SJSA1 (cell line): ENCODE data around the gene PBX3. TPM values are rescaled to one million over a fixed set of nuclear protein-coding genes. Genes with fewer than 3 reads are reported as not detected.

Source experiments
- DNase-seq, 2 experiments: peaks; one replicate each; pipeline ENCODE4 v3.0.0-alpha.2; 2015 to 2020; ENCODE audit warnings: low spot score in 2 of 2, low read depth in 1 of 2
- H3K27ac ChIP-seq: fragments of 250-450 bp; sonication (Bioruptor Pico); 2 replicates; pipeline ENCODE4 v1.5.1; 2020; ENCODE audit warnings: mild to moderate bottlenecking, moderate library complexity
- H3K27me3 ChIP-seq: fragments of 250-450 bp; sonication (Bioruptor Pico); replicated peaks from 2 replicates; pipeline ENCODE4 v1.5.1; 2020; ENCODE audit warnings: mild to moderate bottlenecking, moderate library complexity
- H3K36me3 ChIP-seq: fragments of 250-450 bp; sonication (Bioruptor Pico); 2 replicates; pipeline ENCODE4 v1.5.1; 2020; ENCODE audit warnings: mild to moderate bottlenecking
- H3K4me1 ChIP-seq: fragments of 250-450 bp; sonication (Bioruptor Pico); replicated peaks from 2 replicates; pipeline ENCODE4 v1.6.1; 2021; ENCODE audit warnings: mild to moderate bottlenecking
- H3K4me3 ChIP-seq: fragments of 250-450 bp; sonication (Bioruptor Pico); 2 replicates; pipeline ENCODE4 v1.5.1; 2020; ENCODE audit warnings: mild to moderate bottlenecking
- H3K9me3 ChIP-seq: fragments of 250-450 bp; sonication (Bioruptor Pico); replicated peaks from 2 replicates; pipeline ENCODE4 v1.5.1; 2020; ENCODE audit warnings: mild to moderate bottlenecking
- total RNA-seq: library from RNA; depleted of rRNA; stranded (reverse); fragments of >200 nt; shearing (Covaris generic); gene quantifications from 2 replicates; pipeline ENCODE4 v1.2.3, GENCODE V29; 2014

Gene PBX3
- total RNA-seq, 1 experiment from 2014 or later = 15.1 TPM

DNA sequence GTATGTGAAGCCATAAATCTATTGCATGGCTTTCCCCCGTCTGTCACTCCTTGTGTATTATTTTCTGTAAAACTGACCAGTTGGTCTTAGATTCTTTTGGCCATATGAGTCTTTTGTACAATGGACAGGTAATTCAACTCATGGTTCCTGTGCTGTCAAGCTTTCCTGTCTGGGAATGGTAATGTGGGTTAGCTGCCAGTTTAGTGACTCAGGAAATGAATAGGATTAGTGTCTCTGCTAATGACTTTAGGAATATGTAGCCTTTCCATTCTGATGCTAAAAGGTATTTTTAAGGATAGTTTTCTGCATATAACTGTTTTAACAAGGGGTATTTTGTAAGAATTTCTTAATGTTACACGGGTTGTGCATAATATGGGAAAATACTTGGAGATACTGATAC is 182.7 kb downstream of the PBX3 start:
- Histone ChIP-seq H3K4me1 (peaks cover 6% of the 10 kb centered on the region; the same call in 1 of the 2 replicates), H3K36me3 (no peaks in the 10 kb centered on the region), H3K9me3 (no peaks in the 10 kb centered on the region), H3K4me3 (no peak overlapping the region), H3K27me3 (no peaks in the 10 kb centered on the region), H3K27ac (no peak overlapping the region)
- no peak for DNase-seq

DNA sequence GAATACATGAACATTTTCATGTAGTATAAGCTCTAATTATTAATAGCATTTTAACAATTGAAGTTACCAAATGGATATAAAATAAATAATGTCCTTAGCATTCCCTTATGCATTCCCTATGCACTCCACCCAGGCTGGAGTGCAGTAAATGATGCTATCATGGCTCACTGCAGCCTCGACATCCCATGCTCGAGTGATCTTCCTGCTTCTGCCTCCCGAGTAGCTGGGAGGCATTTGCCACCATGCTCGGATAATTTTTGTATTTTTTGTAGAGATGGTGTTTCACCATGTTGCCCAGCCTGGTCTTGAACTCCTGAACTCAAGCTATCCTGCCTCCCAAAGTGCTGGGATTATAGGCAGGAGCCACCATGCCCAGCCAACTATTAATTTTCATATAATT is 184.0 kb downstream of the PBX3 start:
- H3K9me3 ChIP-seq = no peaks in the 10 kb centered on the region
- H3K27ac ChIP-seq = no peak overlapping the region
- no peak overlapping the region for H3K4me3 ChIP-seq
- peaks cover 6% of the 10 kb centered on the region; the same call in 1 of the 2 replicates for H3K4me1 ChIP-seq
- no peaks in the 10 kb centered on the region for H3K27me3 ChIP-seq
- no peak for DNase-seq
- no peaks in the 10 kb centered on the region for H3K36me3 ChIP-seq

DNA sequence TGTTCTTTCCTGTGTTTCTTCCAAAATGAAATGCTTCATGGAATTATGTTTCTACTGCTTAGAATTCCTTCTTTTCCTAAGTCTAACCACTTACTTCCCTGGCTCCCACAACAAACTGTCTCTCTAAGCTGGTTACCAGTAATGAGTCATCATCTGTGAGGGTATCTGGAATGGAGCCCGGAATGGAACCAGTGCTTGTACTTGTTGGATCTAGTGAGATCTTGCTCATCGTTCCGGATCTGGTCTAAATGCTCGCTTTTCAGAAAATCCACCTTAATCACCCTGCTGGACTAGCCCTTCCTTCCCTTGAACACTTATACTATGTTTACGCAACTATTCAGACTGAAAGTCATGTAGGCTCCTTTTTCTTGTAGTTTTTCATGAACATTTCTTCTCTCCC is 184.8 kb downstream of the PBX3 start:
- Histone ChIP-seq H3K9me3 (no peaks in the 10 kb centered on the region), H3K4me1 (peaks cover 6% of the 10 kb centered on the region; the same call in 1 of the 2 replicates), H3K27me3 (no peaks in the 10 kb centered on the region), H3K27ac (no peak overlapping the region), H3K36me3 (no peaks in the 10 kb centered on the region), H3K4me3 (no peak overlapping the region)
- peak; percentile 74 to 76 for DNase-seq

- Histone ChIP-seq H3K4me3 (no peak overlapping the region), H3K9me3 (no peaks in the 10 kb centered on the region), H3K27me3 (no peaks in the 10 kb centered on the region), H3K27ac (no peak overlapping the region), H3K4me1 (peaks cover 6% of the 10 kb centered on the region; the same call in 1 of the 2 replicates), H3K36me3 (no peaks in the 10 kb centered on the region)
- no peak for DNase-seq
Measured at GRCh38 chr9:125932746-125933455, 185.7 kb downstream of the PBX3 start.

DNA sequence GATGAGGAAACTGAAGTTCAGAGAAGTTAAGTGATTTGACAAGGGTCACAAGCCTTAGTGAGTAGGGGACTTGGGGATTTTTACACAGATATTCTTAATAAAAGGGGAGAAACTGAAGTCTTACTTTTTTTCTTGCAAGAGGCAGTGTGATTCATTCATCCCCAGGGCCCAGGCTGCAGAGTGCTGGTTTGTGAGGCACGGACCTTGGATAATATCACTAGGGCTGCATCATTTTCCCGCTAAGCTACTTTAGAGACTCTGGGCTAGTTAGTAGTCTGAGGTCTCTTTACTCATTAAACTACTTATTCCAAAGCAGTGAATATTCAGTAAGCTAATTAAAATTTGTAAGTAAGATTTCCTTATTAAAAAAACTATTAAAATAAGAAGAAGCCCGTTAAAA is 195.0 kb downstream of the PBX3 start:
- Histone ChIP-seq H3K27me3 (no peaks in the 10 kb centered on the region), H3K4me1 (no peaks in the 10 kb centered on the region), H3K9me3 (no peaks in the 10 kb centered on the region), H3K4me3 (no peak overlapping the region), H3K27ac (no peak overlapping the region), H3K36me3 (no peaks in the 10 kb centered on the region)
- DNase-seq = no peak

- DNase-seq = no peak
- H3K9me3 ChIP-seq = no peaks in the 10 kb centered on the region
- H3K27me3 ChIP-seq = no peaks in the 10 kb centered on the region
Measured at GRCh38 chr9:125943831-125944230, 196.7 kb downstream of the PBX3 start.

DNA sequence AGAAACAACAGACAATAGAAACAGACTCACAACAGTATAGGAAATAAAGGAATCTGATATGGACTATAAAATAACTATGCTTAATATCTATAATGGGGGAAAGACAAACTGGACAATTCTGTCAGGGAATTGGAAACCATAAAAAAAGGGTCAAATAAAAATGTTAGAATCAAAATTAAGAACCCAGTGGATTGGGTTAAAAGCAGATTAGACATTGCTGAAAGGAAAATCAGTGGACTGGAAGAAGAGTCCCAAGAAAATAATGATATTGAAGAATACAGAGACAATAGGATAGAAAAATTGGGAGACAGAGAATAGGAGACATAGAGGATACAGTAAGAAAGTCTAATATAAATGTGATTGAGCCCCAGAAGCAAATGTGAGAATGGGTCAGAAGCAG is 199.2 kb downstream of the PBX3 start:
- DNase-seq = no peak
- Histone ChIP-seq H3K36me3 (no peaks in the 10 kb centered on the region), H3K4me1 (no peaks in the 10 kb centered on the region), H3K9me3 (no peaks in the 10 kb centered on the region), H3K4me3 (no peak overlapping the region), H3K27ac (no peak overlapping the region), H3K27me3 (no peaks in the 10 kb centered on the region)

More at GRCh38 chr9:125943831-125944230, 196.7 kb downstream of the PBX3 start:
- no peaks in the 10 kb centered on the region for H3K36me3 ChIP-seq
- H3K27ac ChIP-seq = no peak overlapping the region
- H3K4me1 ChIP-seq = no peaks in the 10 kb centered on the region
- H3K4me3 ChIP-seq = no peak overlapping the region

GRCh38 chr9:125948887-125949596 is 201.9 kb downstream of the PBX3 start:
- no peak overlapping the region for H3K4me3 ChIP-seq
- no peak for DNase-seq
- H3K9me3 ChIP-seq = no peaks in the 10 kb centered on the region
- no peak overlapping the region for H3K27ac ChIP-seq
- H3K36me3 ChIP-seq = no peaks in the 10 kb centered on the region
- no peaks in the 10 kb centered on the region for H3K27me3 ChIP-seq
- no peaks in the 10 kb centered on the region for H3K4me1 ChIP-seq

- Histone ChIP-seq H3K4me3 (no peak overlapping the region), H3K27me3 (no peaks in the 10 kb centered on the region), H3K4me1 (no peaks in the 10 kb centered on the region), H3K9me3 (no peaks in the 10 kb centered on the region), H3K36me3 (no peaks in the 10 kb centered on the region), H3K27ac (no peak overlapping the region)
- DNase-seq = no peak
Measured at GRCh38 chr9:125949703-125950460, 202.7 kb downstream of the PBX3 start.

- no peaks in the 10 kb centered on the region for H3K9me3 ChIP-seq
- no peak overlapping the region for H3K27ac ChIP-seq
- no peak overlapping the region for H3K4me3 ChIP-seq
- no peaks in the 10 kb centered on the region for H3K27me3 ChIP-seq
- no peak for DNase-seq
- H3K36me3 ChIP-seq = no peaks in the 10 kb centered on the region
- no peaks in the 10 kb centered on the region for H3K4me1 ChIP-seq
Measured at GRCh38 chr9:125950880-125951471, 203.8 kb downstream of the PBX3 start.

DNA sequence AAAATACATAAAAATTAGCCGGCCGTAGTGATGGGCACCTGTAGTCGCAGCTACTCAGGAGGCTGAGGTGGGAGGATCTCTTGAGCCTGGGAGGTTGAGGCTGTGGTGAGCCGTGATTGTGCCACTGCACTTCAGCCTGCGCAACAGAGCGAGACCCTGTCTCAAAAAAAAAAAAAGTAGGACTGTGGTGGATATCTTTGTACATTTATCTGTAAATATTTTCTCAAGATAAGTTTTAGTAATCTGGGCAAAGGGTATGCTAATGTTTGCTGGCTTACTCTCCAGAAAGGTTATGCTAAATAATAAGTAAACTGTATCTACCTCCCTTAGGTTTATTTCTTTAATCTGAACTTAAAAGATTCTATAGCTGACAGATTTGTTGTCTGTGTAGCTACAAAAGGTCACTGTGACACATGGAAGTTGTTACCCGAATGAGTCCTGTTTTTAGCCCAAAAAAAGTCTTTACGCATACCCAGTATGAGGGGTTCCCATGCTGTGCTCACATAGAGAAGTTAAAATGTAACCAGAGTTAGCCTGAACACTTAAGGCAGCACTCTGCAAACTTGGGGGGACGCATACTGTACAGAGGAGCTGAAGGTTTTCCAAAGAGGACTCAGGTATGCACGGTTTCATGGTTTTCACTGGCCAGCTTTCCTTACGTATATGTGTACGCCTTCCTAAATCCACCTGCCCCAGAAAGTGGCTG is 206.3 kb downstream of the PBX3 start:
- Histone ChIP-seq H3K36me3 (no peaks in the 10 kb centered on the region), H3K4me3 (no peak overlapping the region), H3K27ac (no peak overlapping the region), H3K27me3 (no peaks in the 10 kb centered on the region), H3K4me1 (no peaks in the 10 kb centered on the region), H3K9me3 (no peaks in the 10 kb centered on the region)
- DNase-seq = no peak

GRCh38 chr9:125956102-125956501 is 208.9 kb downstream of the PBX3 start:
- no peaks in the 10 kb centered on the region for H3K4me1 ChIP-seq
- no peaks in the 10 kb centered on the region for H3K36me3 ChIP-seq
- no peaks in the 10 kb centered on the region for H3K9me3 ChIP-seq
- no peaks in the 10 kb centered on the region for H3K27me3 ChIP-seq
- no peak for DNase-seq
- H3K4me3 ChIP-seq = no peak overlapping the region
- no peak overlapping the region for H3K27ac ChIP-seq

- H3K4me3 ChIP-seq = no peak overlapping the region
- no peaks in the 10 kb centered on the region for H3K9me3 ChIP-seq
- no peaks in the 10 kb centered on the region for H3K4me1 ChIP-seq
- H3K27ac ChIP-seq = no peak overlapping the region
- no peaks in the 10 kb centered on the region for H3K36me3 ChIP-seq
- no peak for DNase-seq
- H3K27me3 ChIP-seq = no peaks in the 10 kb centered on the region
Measured at GRCh38 chr9:125959315-125959714, 212.1 kb downstream of the PBX3 start.
